ENCODE data around the gene DCAF10.

DCAF10 gene

GRCh38 chr9:37899041-37899440 lies 98.4 kb downstream of the DCAF10 start:
- no peak for ATAC-seq
- TF ChIP-seq ZNF565 (CRISPR knock-in tag; conservative IDR thresholded peaks at IDR 0.05; ENCODE audit: low read depth) (no peak), RARB (CRISPR knock-in tag; IDR thresholded peaks at IDR 0.05) (no peak), PPARA (CRISPR knock-in tag; IDR thresholded peaks at IDR 0.05; ENCODE audit: borderline replicate concordance) (no peak), SNAI2 (CRISPR knock-in tag; IDR thresholded peaks at IDR 0.05) (no peak), GLIS3 (CRISPR knock-in tag; IDR thresholded peaks at IDR 0.05) (no peak), CREB5 (CRISPR knock-in tag; IDR thresholded peaks at IDR 0.05; ENCODE audit: low read depth) (no peak), ZNF8 (CRISPR knock-in tag; IDR thresholded peaks at IDR 0.05) (no peak), ZNF70 (CRISPR knock-in tag; IDR thresholded peaks at IDR 0.05) (no peak)
- TF ChIP-seq, protein P1, sequence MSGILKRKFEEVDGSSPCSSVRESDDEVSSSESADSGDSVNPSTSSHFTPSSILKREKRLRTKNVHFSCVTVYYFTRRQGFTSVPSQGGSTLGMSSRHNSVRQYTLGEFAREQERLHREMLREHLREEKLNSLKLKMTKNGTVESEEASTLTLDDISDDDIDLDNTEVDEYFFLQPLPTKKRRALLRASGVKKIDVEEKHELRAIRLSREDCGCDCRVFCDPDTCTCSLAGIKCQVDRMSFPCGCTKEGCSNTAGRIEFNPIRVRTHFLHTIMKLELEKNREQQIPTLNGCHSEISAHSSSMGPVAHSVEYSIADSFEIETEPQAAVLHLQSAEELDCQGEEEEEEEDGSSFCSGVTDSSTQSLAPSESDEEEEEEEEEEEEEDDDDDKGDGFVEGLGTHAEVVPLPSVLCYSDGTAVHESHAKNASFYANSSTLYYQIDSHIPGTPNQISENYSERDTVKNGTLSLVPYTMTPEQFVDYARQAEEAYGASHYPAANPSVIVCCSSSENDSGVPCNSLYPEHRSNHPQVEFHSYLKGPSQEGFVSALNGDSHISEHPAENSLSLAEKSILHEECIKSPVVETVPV (CRISPR knock-in tag; IDR thresholded peaks at IDR 0.05): no peak

GRCh38 chr9:37902131-37902530 lies 101.5 kb downstream of the DCAF10 start:
- no peak for ATAC-seq
- TF ChIP-seq ZFP3 (CRISPR knock-in tag; IDR thresholded peaks at IDR 0.05): no peak
- no peak for TF ChIP-seq ZNF565 (CRISPR knock-in tag; conservative IDR thresholded peaks at IDR 0.05; ENCODE audit: low read depth)
- TF ChIP-seq, protein P2, sequence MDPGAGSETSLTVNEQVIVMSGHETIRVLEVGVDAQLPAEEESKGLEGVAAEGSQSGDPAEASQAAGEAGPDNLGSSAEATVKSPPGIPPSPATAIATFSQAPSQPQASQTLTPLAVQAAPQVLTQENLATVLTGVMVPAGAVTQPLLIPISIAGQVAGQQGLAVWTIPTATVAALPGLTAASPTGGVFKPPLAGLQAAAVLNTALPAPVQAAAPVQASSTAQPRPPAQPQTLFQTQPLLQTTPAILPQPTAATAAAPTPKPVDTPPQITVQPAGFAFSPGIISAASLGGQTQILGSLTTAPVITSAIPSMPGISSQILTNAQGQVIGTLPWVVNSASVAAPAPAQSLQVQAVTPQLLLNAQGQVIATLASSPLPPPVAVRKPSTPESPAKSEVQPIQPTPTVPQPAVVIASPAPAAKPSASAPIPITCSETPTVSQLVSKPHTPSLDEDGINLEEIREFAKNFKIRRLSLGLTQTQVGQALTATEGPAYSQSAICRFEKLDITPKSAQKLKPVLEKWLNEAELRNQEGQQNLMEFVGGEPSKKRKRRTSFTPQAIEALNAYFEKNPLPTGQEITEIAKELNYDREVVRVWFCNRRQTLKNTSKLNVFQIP (CRISPR knock-in tag; IDR thresholded peaks at IDR 0.05; ENCODE audit: borderline replicate concordance, low read depth): no peak
- no peak for TF ChIP-seq ZC3H10 (CRISPR knock-in tag; IDR thresholded peaks at IDR 0.05)
- TF ChIP-seq OSR1 (CRISPR knock-in tag; IDR thresholded peaks at IDR 0.05): no peak
- no peak for TF ChIP-seq GLIS3 (CRISPR knock-in tag; IDR thresholded peaks at IDR 0.05)
- TF ChIP-seq, protein P1 (CRISPR knock-in tag; IDR thresholded peaks at IDR 0.05): no peak
- no peak for TF ChIP-seq ZFP30 (CRISPR knock-in tag; IDR thresholded peaks at IDR 0.05)
- no peak for TF ChIP-seq PPARA (CRISPR knock-in tag; IDR thresholded peaks at IDR 0.05; ENCODE audit: borderline replicate concordance)
- no peak for TF ChIP-seq ZNF8 (CRISPR knock-in tag; IDR thresholded peaks at IDR 0.05)
- no peak for TF ChIP-seq BACH2 (CRISPR knock-in tag; IDR thresholded peaks at IDR 0.05; ENCODE audit: borderline replicate concordance)
- no peak for TF ChIP-seq TCF4 (CRISPR knock-in tag; IDR thresholded peaks at IDR 0.05; ENCODE audit: borderline replicate concordance)
- no peak for TF ChIP-seq CSDC2 (CRISPR knock-in tag; IDR thresholded peaks at IDR 0.05)
- no peak for TF ChIP-seq ISL1 (CRISPR knock-in tag; IDR thresholded peaks at IDR 0.05)
- TF ChIP-seq SNAI2 (CRISPR knock-in tag; IDR thresholded peaks at IDR 0.05): no peak
- TF ChIP-seq ARNTL (CRISPR knock-in tag; IDR thresholded peaks at IDR 0.05; ENCODE audit: borderline replicate concordance, low read depth): no peak
- TF ChIP-seq CREB5 (CRISPR knock-in tag; IDR thresholded peaks at IDR 0.05; ENCODE audit: low read depth): no peak
- TF ChIP-seq, protein P3, sequence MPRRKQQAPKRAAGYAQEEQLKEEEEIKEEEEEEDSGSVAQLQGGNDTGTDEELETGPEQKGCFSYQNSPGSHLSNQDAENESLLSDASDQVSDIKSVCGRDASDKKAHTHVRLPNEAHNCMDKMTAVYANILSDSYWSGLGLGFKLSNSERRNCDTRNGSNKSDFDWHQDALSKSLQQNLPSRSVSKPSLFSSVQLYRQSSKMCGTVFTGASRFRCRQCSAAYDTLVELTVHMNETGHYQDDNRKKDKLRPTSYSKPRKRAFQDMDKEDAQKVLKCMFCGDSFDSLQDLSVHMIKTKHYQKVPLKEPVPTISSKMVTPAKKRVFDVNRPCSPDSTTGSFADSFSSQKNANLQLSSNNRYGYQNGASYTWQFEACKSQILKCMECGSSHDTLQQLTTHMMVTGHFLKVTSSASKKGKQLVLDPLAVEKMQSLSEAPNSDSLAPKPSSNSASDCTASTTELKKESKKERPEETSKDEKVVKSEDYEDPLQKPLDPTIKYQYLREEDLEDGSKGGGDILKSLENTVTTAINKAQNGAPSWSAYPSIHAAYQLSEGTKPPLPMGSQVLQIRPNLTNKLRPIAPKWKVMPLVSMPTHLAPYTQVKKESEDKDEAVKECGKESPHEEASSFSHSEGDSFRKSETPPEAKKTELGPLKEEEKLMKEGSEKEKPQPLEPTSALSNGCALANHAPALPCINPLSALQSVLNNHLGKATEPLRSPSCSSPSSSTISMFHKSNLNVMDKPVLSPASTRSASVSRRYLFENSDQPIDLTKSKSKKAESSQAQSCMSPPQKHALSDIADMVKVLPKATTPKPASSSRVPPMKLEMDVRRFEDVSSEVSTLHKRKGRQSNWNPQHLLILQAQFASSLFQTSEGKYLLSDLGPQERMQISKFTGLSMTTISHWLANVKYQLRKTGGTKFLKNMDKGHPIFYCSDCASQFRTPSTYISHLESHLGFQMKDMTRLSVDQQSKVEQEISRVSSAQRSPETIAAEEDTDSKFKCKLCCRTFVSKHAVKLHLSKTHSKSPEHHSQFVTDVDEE (CRISPR knock-in tag; IDR thresholded peaks at IDR 0.05): no peak
- no peak for TF ChIP-seq ZNF70 (CRISPR knock-in tag; IDR thresholded peaks at IDR 0.05)

Data from SK-N-SH treated with all-trans-retinoic acid at 6 μM for 48 hours (cell line).